Stimulated activated CD8-positive, alpha-beta memory T cell treated with anti-CD3 and anti-CD28 coated beads, Interleukin-15, amount 100 ng/mL, for 48 hours (primary cell): ENCODE data around the gene SMARCB1.

Experiments
- DNase-seq, 2 donors: peaks; one replicate each; pipeline ENCODE4 v3.0.0-alpha.2; 2020; ENCODE audit warnings: low read depth in 2 of 2

Gene SMARCB1

DNA sequence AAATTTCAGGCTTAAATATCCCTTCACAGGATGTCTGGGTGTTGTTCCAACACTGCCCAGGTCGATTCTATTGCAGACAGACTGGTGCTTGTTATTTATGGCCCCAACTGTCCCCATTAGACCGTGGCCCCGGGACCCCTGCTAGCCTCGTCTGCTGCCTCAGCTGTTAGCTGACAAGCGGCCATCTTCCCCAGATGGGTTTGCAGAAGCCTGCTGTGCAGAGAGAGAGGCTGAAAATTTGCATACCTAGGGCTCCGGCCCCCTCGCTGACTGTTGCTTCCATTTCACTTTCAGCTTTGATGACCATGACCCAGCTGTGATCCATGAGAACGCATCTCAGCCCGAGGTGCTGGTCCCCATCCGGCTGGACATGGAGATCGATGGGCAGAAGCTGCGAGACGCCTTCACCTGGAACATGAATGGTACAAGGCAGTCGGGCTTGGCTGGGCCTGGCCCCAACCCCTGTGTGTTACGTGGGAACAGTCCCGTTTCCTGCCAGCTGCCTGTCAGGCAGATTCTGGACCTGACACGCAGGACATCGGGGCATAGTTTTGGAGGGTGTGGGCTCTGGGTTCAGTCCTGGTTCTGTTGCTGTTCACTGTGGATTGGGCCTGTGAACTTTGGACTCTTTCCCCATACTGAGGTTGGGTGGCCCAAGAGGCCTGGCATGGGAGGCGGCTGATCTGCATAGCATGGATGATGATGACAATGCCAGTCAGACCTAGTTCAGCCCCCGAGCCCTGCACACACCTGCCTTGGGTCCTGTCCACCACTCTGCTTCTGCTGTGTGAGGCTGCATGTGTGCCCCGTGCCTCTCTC is 16.4 kb downstream of the SMARCB1 start:
- DNase-seq, result no peak

DNA sequence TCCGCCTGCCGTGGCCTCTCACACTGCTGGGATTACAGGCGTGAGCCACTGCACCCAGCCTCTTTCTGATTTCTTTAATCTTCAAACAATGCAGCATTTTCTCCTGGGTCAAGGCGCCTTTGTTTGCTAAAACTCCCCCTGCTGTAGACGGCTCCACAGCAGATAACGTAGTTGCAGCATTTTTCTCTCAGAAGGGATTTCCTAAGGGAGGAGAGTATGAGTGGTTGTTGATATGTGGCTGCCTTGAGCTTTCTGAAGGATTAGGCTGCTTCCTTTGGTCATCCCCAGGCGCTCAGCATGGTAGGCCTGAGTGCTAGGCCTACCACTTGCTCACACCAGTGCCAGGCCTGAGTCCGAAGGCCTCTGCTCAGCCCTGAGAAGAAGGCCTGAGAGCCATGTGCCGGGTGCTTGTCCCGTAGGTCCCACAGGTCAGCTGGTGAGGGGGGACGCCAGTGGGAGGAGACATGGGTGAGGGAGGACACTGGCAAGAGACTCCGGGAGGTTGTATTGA is 18.1 kb downstream of the SMARCB1 start:
- no peak for DNase-seq

DNA sequence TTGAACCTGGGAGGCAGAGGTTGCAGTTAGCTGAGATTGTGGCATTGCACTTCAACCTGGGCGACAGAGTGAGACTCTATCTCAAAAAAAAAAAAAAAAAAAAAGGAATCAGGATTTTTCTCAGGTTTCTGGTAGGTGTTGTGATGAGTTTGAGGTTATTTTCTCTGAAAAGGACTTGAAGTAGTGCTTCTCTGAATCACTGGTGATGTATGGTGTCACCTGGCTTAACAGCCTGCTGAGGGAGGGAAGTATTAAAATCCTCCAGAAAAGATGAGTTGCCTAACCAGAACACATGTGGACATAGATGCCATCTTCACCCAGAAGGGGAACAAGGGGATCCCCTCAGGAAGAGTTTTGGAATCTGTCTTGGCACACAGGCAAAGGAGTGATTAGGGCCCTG is 20.1 kb downstream of the SMARCB1 start:
- DNase-seq, result no peak

DNA sequence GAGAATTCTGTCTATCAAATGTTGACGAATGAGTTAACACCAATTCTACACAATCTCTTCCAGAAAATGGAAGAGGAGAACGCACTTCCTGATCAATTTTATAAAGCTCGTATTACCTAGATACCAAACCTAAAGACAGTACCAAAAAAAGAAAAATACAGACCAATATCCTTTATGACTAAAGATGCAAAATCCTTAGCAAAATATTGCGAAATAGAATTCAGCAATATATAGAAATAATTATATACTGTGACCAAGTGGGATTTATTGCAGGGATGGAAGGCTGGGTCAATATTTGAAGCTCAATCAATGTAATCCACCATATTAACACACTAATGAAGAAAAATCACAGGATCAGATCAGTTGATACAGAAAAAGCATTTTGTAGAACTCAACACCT is 25.6 kb downstream of the SMARCB1 start:
- no peak for DNase-seq

DNA sequence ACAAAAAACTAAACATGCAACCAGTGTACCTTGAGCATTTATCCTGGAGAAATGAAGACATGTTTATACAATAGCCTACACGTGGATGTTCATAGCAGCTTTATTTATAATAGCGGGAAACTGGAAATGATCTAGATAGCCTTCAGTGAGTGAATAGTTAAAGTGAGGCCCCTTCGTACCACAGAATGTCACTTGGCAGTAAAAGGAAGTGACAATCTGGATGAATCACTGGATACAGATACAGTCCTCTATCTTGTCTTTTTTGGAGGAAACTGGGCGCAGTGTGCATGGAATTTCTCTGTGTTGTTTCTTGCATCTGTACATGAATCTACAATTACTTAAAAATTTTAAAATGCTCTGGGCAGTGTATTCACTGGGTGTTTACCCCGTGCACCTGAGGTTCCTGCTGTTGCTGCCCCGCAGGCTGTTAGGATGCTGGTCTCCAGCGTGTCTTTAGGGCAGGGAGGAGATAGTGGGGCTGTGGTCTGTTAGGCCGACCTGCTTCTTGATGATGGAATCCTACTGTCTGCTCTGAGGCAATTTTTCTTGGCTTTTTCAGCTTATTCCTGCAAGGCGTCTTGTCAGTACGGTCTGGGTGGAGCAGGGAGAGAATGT is 28.9 kb downstream of the SMARCB1 start:
- no peak for DNase-seq

DNA sequence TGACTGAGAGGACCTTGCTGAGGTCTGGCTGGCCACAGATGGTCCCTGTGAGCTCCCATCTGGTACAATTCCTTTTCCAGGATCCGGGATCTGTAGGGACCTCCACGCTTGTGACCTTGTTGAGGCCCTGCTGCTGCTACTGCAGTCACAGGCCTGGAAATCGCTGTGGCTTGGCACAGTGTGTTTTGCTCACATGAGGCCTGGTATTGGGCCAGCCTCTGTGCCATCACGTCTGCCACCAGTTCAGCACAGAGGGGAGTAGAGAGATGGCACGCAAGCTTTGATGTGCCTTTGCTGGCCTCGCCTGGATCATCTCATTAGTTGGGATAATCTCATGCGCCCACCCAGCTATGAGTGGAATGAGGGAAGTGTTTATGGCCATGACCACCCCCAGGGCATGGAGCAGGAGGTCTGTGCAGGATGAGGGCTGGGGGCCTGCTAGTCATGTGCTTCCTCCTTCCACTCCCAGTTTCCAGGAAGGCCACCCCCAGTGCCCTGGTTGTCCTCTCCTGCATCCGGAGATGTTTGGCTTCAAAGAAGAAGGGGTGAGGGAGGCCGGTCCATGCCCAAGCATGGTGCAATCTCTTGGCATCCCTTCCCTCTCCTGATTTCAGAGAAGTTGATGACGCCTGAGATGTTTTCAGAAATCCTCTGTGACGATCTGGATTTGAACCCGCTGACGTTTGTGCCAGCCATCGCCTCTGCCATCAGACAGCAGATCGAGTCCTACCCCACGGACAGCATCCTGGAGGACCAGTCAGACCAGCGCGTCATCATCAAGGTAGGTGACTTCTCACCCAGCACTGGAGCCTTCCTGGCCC is 29.6 kb downstream of the SMARCB1 start:
- no peak for DNase-seq

DNA sequence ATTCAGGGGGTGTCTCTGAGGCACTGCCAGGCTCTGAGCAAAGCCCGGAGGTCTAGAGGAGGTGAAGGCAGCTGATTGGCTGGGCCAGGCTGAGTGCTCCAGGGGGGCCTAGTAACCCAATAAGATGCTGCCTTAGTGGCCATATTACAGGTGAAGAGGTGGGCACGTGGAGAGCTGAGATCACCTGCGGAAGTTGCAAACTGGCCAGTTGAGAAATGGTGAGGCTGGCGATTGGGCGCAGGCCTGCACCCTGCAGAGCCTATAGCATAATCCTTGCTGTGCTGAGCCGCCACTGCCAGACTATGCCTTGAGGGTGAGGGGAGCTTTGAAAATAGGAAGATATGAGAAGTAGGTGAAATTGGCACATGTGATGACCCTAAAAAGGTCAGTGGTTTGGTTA is 30.4 kb downstream of the SMARCB1 start:
- DNase-seq, result no peak

DNA sequence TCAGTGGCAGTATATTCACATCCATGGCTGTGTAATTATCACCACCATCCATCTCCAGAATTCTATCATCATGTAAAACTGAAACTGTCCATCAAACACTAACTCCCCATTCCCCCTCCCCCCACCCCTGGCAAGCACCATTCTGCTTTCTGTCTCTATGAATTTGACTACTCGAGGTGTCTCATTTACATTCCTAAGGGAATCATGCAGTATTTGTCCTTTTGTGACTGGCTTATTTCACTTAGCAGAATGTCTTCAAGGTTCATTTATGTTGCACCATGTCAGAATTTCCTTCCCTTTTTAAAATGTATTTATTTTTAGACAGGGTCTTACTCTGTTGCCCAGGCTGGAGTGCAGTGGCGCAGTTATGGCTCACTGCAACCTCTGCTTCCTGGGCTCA is 31.8 kb downstream of the SMARCB1 start:
- no peak for DNase-seq

DNA sequence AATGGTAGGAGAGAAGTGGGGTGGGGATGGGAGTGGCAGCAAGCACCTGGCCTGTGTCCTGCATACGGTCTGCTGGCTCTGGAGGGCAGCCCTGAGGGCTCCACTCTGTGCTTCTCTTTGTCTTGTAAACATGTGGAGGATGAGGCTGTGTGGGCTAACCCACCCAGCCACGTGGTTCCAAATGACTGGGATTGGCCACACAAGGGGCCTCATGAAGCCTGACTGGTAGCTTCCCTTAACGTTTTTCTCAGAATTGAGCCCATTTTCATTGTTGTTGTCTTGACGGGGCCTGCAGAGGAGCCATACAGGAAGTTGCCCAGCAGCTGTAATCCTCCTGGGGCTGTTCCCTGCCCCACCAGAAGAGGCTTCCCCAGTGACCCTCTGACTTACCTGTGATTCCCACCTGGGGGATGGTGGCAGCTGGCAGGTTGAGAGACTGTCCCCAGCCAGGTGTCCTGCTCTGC is 34.0 kb downstream of the SMARCB1 start:
- peak in 1 of 2 donors; percentile 4 for DNase-seq

DNA sequence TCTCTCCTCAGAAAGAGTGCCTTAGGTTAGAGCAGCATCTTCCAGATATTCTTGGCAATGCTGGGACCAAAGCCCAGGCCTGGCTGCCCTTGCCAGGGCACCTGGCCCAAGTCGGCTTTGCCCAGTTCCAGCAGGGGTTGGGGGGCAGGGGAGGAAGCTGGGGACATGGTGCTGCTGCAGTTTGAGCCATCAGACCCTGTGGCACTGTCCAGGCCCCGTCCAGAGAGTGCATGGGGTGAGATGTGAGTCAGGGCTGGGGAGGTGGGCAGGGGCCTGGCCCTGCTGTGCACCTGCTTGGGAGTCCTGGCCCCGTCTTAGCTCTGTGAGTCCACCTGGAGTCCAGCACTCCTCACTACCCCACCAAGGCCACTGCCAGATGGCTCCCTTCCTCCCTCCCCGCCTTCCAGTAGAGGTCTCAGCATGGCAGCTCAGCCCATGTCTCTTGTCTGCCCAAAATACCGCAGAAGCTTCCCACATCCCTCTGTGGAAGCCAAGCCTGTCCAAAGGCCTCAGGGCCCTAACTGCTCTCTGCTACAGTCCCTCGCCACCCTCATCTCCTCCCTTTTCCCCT is 35.4 kb downstream of the SMARCB1 start:
- no peak for DNase-seq

DNA sequence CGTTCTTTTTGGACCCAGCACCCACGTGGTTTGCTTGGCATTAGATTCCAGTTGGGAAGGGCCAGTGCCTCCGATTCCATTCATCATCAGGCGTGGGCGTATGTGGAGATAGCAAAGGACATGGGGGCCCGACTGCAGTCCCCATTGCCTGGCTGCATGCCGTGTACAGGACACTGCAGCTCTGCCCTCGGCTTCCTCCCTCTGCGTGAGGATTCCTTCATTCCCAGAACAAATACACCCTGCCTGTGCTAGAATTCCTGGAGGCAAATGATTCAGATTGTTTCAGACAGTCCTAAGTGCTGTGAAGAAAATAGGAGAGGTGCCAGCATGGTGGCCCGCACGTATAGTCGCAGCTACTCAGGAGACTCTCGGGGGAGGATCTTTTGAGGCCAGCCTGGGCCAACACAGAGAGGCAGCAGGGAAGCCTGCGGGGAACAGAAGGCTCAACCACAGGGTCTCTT is 36.6 kb downstream of the SMARCB1 start:
- DNase-seq, result no peak

DNA sequence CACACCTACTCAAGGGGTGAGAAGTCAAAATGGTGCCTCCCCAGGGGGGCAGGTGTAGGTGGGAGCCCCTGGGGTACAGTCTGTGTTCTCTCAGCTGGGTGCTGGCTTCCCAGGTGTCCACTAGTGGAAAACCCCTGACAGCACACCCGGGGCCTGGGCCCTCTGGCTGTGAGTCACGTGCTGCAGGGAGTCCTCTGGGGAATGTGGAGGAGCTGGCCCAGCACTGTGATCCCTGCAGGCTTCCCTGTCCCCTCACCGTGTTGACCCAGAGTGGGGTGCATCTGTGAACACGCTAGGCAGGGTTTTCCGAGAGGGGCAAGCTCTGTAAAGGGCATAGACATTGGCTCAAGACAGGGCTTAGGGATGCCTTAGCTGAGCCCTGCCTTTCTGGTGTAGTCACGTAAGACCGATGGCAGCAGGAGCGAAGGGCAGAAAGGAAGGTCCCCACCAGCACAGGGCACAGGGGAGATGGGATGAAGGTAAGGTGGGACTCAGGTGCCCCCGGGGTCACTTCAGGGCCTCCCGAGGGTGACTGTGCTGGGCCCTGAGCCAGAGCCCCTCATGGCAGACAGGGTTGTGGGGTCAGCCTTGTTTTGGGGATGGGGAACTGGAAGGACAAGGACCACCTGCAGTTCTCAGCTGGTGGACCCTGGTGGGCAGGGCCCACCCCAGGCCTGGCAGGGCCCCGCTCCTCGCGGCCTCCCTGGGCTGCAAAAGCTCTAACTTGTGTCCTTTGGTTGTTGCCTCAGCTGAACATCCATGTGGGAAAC is 37.9 kb downstream of the SMARCB1 start:
- DNase-seq, result no peak

DNA sequence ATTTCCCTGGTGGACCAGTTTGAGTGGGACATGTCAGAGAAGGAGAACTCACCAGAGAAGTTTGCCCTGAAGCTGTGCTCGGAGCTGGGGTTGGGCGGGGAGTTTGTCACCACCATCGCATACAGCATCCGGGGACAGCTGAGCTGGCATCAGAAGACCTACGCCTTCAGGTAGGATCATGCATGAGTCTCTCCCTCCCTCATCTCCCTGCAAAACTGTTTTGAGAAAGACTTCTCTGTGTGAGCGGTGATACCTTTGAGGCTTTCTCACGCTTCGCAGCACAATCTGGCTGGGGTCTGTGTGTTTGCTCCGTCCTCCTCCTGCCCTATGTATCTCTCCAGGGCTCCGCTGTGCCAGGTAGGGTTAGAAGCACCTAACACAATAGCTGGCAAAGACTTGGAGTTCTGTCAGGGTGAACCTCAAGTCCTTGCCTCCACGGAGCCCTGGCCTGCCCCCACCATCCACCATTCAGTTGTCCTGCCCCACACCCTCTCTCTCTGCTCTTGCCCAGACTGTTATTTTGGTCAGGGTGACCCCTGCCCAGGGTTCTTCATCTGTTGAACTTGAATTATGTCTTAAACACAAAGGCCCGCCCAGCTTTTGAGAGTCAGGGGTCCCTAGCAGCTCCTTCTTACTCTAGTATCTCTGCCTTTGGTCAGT is 38.6 kb downstream of the SMARCB1 start:
- DNase-seq, result no peak

DNA sequence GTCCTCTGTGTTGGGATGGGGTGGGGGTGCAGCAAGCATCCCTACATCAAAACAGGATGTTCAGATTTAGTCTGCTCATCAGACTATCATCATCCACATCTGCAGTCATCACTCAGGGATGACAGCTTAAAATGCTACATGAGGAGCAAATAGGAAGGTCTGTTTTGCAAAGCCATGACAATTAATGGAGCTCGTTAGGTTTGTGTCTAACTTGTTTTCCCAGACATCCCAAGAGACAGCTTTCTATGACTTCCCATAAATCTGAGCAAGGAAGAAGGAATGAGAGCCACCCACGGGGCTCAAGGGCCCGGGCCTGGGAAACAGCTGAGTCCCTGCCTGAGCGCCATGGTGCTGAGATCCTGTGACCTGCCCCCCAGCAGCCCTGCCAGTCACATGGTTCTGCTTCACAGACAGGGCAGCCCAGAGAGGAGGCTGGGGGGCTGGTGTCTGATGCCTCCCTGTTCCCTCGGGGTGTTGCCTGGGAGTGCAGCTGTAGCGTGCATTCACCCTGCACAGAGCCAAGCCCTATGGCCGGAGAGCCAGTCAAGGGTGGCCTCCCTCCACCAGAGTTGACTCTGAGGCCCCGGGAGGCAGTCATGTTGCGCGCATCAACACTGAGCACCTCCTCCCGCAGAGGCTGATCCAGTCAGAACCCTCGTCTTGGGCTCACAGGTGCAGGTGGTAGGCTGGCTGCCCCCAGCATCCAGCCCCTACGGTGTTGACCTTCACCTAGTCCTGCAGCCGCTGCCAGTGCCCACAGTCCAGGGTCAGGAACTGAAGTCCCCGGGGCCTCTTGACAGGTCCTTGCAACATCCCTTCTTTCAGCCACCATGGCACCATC is 40.0 kb downstream of the SMARCB1 start:
- no peak for DNase-seq

DNA sequence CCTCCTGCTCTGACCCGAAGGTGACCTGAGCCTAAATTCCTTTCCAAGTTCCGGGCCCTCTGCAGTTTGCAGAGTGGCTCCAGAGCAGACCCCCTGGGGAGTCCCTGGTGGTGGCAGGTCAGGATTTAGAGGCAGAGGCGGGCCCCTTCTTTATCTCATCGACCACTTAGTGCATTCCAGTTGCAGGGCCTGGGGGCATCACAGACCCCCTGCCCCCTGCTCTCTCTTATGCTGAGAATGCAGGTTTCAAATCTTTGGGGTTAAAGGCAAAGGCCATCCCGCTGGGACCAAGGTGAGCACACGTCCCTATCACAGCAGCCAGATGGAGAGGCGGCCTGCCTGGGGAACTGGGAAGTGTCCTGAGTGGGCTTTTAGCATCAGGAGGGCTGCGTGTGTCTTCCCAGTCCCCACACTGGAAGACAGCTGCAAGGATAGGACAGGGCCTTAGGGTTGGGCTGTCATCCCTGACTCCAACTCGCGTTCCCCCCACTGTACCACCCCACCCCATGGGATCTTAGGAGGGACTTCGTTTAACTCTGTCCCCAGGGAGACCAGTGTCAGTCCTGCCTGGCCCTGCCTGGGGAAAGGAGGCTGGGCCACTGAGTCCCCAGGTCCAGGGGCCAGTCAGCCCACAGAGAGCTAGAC is 40.7 kb downstream of the SMARCB1 start:
- no peak for DNase-seq

DNA sequence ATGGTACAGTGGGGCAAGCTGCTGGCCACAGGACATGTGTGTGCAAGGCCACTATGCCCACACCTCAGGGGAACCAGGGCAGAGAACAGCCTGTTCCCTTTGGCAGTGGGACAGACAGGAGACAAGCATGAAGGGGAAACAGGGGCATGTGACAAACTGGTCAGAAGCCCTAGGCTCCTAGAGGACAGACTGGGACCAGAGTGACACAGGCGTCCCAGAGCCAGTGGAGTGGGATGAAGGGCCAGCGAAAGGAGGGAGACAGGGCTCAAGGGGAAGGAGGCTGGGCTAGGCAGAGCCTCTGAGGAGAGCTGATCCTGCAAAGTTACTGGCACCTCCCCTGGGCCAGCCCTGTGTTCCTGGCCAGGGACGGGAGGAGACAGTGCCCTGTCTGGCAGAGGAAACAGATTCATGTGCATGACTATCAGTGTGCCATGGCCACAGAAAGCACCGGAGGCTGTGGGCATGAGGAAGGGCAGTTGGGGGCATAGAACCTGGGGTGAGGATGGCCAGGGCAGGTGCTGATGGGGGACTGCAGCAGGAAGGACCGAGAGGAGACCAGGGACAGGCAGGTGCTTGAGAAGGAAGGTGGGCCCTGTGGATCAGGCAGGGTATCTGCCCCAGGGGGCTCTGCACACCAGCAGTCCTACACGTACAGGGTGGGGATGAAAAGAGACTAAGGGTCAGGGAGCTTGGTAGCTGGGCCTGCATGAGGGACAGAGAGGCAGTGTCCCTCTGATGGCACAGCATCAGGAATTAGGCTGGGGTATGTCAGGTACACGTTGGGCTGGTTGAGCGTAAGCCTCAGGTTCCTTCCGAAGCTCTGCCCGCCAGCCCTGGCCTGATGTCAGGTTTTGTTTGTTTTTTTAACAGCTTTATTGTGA is 42.3 kb downstream of the SMARCB1 start:
- no peak for DNase-seq

DNA sequence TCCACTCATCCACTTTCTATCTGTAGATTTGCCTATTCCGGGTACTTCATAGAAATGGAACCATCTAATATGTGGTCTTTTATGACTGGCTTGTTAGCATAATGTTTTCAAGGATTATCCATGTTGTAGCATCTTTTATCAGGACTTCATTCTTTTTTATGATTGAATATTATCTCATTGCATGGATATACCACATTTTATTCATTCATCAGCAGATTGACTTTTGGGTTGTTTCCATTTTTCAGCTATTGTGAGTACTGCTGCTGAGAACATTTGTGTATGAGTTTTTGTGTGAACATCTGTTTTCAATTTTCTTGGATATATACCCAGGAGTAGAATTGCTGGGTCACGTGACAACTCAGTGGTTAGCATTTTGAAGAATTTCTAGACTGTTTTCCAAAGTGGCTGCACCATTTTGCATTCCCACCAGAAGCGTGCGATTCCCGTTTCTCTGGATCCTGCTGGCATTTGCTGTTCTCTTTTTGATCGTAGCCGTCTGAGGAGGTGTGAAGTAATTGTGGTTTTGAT is 43.1 kb downstream of the SMARCB1 start:
- DNase-seq, result no peak

DNA sequence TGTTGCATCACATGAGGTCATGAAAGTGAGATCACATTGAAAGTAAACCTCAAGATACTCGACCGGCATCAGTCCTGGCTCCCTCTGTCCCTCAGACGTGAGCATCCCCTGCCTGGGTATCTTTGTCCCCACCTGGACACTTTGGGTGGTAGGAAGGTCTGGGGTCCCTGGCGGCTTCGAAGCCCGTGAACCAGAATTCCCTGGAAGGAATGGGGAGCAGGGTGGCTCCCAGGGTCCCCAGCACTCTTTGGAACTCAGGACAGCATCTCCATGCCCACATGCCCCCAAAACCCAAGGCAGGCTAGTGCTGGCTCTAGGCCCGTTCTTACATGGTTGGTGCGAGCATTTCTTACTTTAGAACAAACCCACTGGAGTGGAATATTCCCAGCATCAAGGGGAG is 44.5 kb downstream of the SMARCB1 start:
- no peak for DNase-seq
